H1 (cell line): Measurements from ENCODE around the gene CHP2. TPM values are rescaled to one million over a fixed set of nuclear protein-coding genes. Genes with fewer than 3 reads are reported as not detected.

Source experiments
- CTCF ChIA-PET: fragments of 300-600 bp; sonication (Branson Sonifier 250); formaldehyde crosslinking; loops from one replicate; lab custom pipeline; 2021; ENCODE audit not compliant: partially characterized antibody; lab: Charles Lee
- POLR2A ChIA-PET: fragments of 300-600 bp; sonication (Branson Sonifier 250); formaldehyde crosslinking; loops from one replicate; lab custom pipeline; 2021; ENCODE audit warnings: inconsistent platforms; ENCODE audit not compliant: partially characterized antibody; lab: Charles Lee
- DNase-seq, 2 experiments: peaks; one replicate each; pipeline versions ENCODE4 v3.0.0 to v3.0.0-alpha.2; 2010 to 2022; ENCODE audit warnings: low spot score in 2 of 2, low read depth in 1 of 2, mixed read lengths in 1 of 2
- FAIRE-seq: peaks from 2 replicates; lab custom pipeline; 2011; peaks lifted over from hg19 to GRCh38; lab: Jason Lieb, UNC
- H2AFZ ChIP-seq: 2 replicates; pipeline ENCODE4 v1.8.1; 2012; ENCODE audit warnings: low read length, inconsistent platforms
- H2AK5ac ChIP-seq: 2 replicates; pipeline ENCODE4 v1.6.1; 2013; ENCODE audit warnings: low read depth, low read length
- H2BK120ac ChIP-seq: replicated peaks from 2 replicates; pipeline ENCODE3; 2013; ENCODE audit warnings: low read depth, low read length, inconsistent platforms
- H2BK12ac ChIP-seq: 2 replicates; pipeline ENCODE4 v1.6.1; 2013; ENCODE audit warnings: low read depth, low read length
- H2BK15ac ChIP-seq: 2 replicates; pipeline ENCODE4 v1.6.1; 2013; ENCODE audit warnings: low read length
- H2BK20ac ChIP-seq: 2 replicates; pipeline ENCODE4 v1.6.1; 2013; ENCODE audit warnings: low read length
- H2BK5ac ChIP-seq: 2 replicates; pipeline ENCODE4 v1.6.1; 2013; ENCODE audit warnings: low read depth, low read length
- H3K14ac ChIP-seq: 2 replicates; pipeline ENCODE4 v1.6.1; 2013; ENCODE audit warnings: inconsistent platforms; ENCODE audit not compliant: insufficient read length
- H3K18ac ChIP-seq: 2 replicates; pipeline ENCODE4 v1.6.1; 2013; ENCODE audit warnings: low read length; ENCODE audit errors: extremely low read depth
- H3K23ac ChIP-seq: 2 replicates; pipeline ENCODE4 v1.6.1; 2013; ENCODE audit warnings: inconsistent platforms; ENCODE audit not compliant: insufficient read length
- H3K23me2 ChIP-seq: 2 replicates; pipeline ENCODE4 v1.6.1; 2013; ENCODE audit warnings: low read depth, low read length
- H3K27ac ChIP-seq: 2 replicates; pipeline ENCODE4 v1.6.1; 2011; ENCODE audit warnings: low read depth, low read length, inconsistent platforms
- H3K27me3 ChIP-seq, 4 experiments: replicated peaks in 1 of 4; 1 replicate in 1 of 4; 2 replicates in 3 of 4; pipeline versions ENCODE4 v1.6.1 to v1.8.1; 2011 to 2013; ENCODE audit warnings: low read length in 3 of 4, mild to moderate bottlenecking in 3 of 4, inconsistent platforms in 2 of 4, mixed read lengths in 2 of 4, moderate library complexity in 1 of 4; ENCODE audit not compliant: control insufficient read depth in 3 of 4, insufficient read depth in 3 of 4; ENCODE audit errors: extremely low read depth in 1 of 4
- H3K36me3 ChIP-seq, 4 experiments: 2 replicates each; pipeline versions ENCODE4 v1.6.1 to v1.8.1; 2011 to 2013; ENCODE audit warnings: mild to moderate bottlenecking in 4 of 4, low read length in 3 of 4, moderate library complexity in 2 of 4, control low read depth in 1 of 4, inconsistent platforms in 1 of 4; ENCODE audit not compliant: insufficient read depth in 4 of 4, control insufficient read depth in 2 of 4
- H3K4ac ChIP-seq: replicated peaks from 2 replicates; pipeline ENCODE3; 2013; ENCODE audit warnings: low read length, low read depth, mixed read lengths, inconsistent platforms; ENCODE audit not compliant: insufficient read length
- H3K4me1 ChIP-seq, 4 experiments: replicated peaks in 1 of 4; 1 replicate in 1 of 4; 2 replicates in 3 of 4; pipeline versions ENCODE4 v1.6.1 to v1.8.1; 2011 to 2013; ENCODE audit warnings: low read length in 3 of 4, inconsistent platforms in 2 of 4, mixed read lengths in 1 of 4; ENCODE audit not compliant: insufficient read depth in 4 of 4, control insufficient read depth in 3 of 4
- H3K4me2 ChIP-seq, 2 experiments: 2 replicates each; pipeline versions ENCODE4 v1.6.1 to v1.8.1; 2011 to 2013; ENCODE audit warnings: low read depth in 2 of 2, low read length in 2 of 2, control low read depth in 1 of 2, inconsistent platforms in 1 of 2, mild to moderate bottlenecking in 1 of 2; ENCODE audit not compliant: insufficient read depth in 1 of 2
- H3K4me3 ChIP-seq, 4 experiments: fragments of 200-600, 300-600 bp in 1 of 4; sonication (generic), shearing (Covaris generic), sonication (Bioruptor Twin) in 1 of 4; 2 replicates each; pipeline versions ENCODE4 v1.5.1 to v1.8.1; 2011 to 2016; ENCODE audit warnings: low read length in 4 of 4, low read depth in 3 of 4, control low read depth in 2 of 4, inconsistent platforms in 2 of 4, mild to moderate bottlenecking in 2 of 4, mixed read lengths in 1 of 4, moderate library complexity in 1 of 4; ENCODE audit not compliant: insufficient read depth in 2 of 4; ENCODE audit errors: extremely low read depth in 1 of 4
- H3K56ac ChIP-seq: replicated peaks from 2 replicates; pipeline ENCODE3; 2013; ENCODE audit warnings: low read depth, mild to moderate bottlenecking, mixed read lengths, low read length, inconsistent platforms; ENCODE audit not compliant: insufficient read length
- H3K79me1 ChIP-seq: 2 replicates; pipeline ENCODE4 v1.6.1; 2013; ENCODE audit warnings: low read depth, low read length, control low read depth
- H3K79me2 ChIP-seq, 2 experiments: 2 replicates each; pipeline versions ENCODE4 v1.6.1 to v1.8.1; 2012 to 2013; ENCODE audit warnings: low read length in 2 of 2, mild to moderate bottlenecking in 2 of 2, inconsistent platforms in 1 of 2; ENCODE audit not compliant: insufficient read depth in 2 of 2, control insufficient read depth in 1 of 2
- H3K9ac ChIP-seq, 4 experiments: replicated peaks in 1 of 4; 1 replicate in 1 of 4; 2 replicates in 3 of 4; pipeline versions ENCODE4 v1.6.1 to v1.8.1; 2011 to 2013; ENCODE audit warnings: low read depth in 3 of 4, low read length in 3 of 4, control low read depth in 2 of 4, mild to moderate bottlenecking in 2 of 4, moderate library complexity in 2 of 4, inconsistent platforms in 1 of 4; ENCODE audit errors: extremely low read depth in 1 of 4
- H3K9me3 ChIP-seq, 2 experiments: 2 replicates each; pipeline versions ENCODE4 v1.6.1 to v1.8.1; 2012 to 2013; ENCODE audit warnings: mild to moderate bottlenecking in 2 of 2, moderate library complexity in 2 of 2, control low read depth in 1 of 2, inconsistent platforms in 1 of 2, low read depth in 1 of 2, low read length in 1 of 2, mixed read lengths in 1 of 2; ENCODE audit not compliant: insufficient read depth in 2 of 2
- H4K20me1 ChIP-seq, 2 experiments: replicated peaks in 1 of 2; 2 replicates each; pipeline versions ENCODE3 to v1.8.1; 2011 to 2013; ENCODE audit warnings: inconsistent platforms in 2 of 2, low read length in 2 of 2, mild to moderate bottlenecking in 1 of 2; ENCODE audit not compliant: insufficient read depth in 2 of 2, control insufficient read depth in 1 of 2
- H4K5ac ChIP-seq: 2 replicates; pipeline ENCODE4 v1.6.1; 2013; ENCODE audit warnings: low read length, low read depth, mixed read lengths, inconsistent platforms; ENCODE audit not compliant: insufficient read length
- H4K8ac ChIP-seq: 2 replicates; pipeline ENCODE4 v1.8.0; 2013; ENCODE audit warnings: mild to moderate bottlenecking, moderate library complexity, low read length, inconsistent platforms; ENCODE audit not compliant: insufficient read depth; ENCODE audit errors: extremely low read depth
- H4K91ac ChIP-seq: replicated peaks from 2 replicates; pipeline ENCODE3; 2013; ENCODE audit warnings: low read length, mixed read lengths, inconsistent platforms; ENCODE audit not compliant: insufficient read length
- ASH2L ChIP-seq: fragments of 200-600, 300-600 bp; sonication (generic); IDR thresholded peaks from one replicate; pipeline ENCODE4 v1.7.1; 2017; ENCODE audit warnings: low read length
- CBX8 ChIP-seq: fragments of 300-800, 300-1000 bp; sonication (generic); IDR thresholded peaks from 2 replicates; pipeline ENCODE4 v1.7.1; 2016; ENCODE audit warnings: low read depth, low read length, borderline replicate concordance
- CHD1 ChIP-seq: IDR thresholded peaks from 2 replicates; pipeline ENCODE4 v1.6.1; 2012; ENCODE audit warnings: low read depth, low read length, improper control_type of control experiment
- EGR1 ChIP-seq: IDR thresholded peaks from 2 replicates; pipeline ENCODE4 v1.6.1; 2011; ENCODE audit warnings: low read depth, low read length, borderline replicate concordance
- HDAC6 ChIP-seq: IDR thresholded peaks from one replicate; pipeline ENCODE4 v1.7.1; 2012; ENCODE audit warnings: low read depth, mild to moderate bottlenecking, inconsistent platforms, low read length, moderate library complexity
- KDM5A ChIP-seq: fragments of 200-600 bp; IDR thresholded peaks from 2 replicates; pipeline ENCODE4 v1.7.1; 2012; ENCODE audit warnings: mild to moderate bottlenecking, low read length, inconsistent platforms, mixed read lengths
- NRF1 ChIP-seq: IDR thresholded peaks from 2 replicates; pipeline ENCODE4 v1.6.1; 2011; ENCODE audit warnings: mild to moderate bottlenecking, low read depth, low read length, improper control_type of control experiment
- PHF8 ChIP-seq: fragments of 200-600 bp; sonication (generic); conservative IDR thresholded peaks from 2 replicates; pipeline ENCODE4 v1.7.1; 2012; ENCODE audit warnings: low read depth, mild to moderate bottlenecking, inconsistent platforms, low read length, moderate library complexity
- POLR2A ChIP-seq, 2 experiments: IDR thresholded peaks; 1 replicate in 1 of 2; 2 replicates in 1 of 2; pipeline ENCODE4 v1.6.1; 2011; ENCODE audit warnings: low read depth in 2 of 2, low read length in 2 of 2, mild to moderate bottlenecking in 2 of 2; ENCODE audit errors: control extremely low read depth in 1 of 2
- TCF12 ChIP-seq: IDR thresholded peaks from 2 replicates; pipeline ENCODE4 v1.6.1; 2011; ENCODE audit warnings: low read depth, mild to moderate bottlenecking, low read length
- TEAD4 ChIP-seq: IDR thresholded peaks from 2 replicates; pipeline ENCODE4 v1.6.1; 2012; ENCODE audit warnings: low read depth, low read length, inconsistent platforms, mixed read lengths
- WGBS, 2 experiments: shearing (Covaris generic) in 1 of 2; methylation state at CpG; one replicate each; pipeline versions ENCODE4 v1.1.6 to v1.1.7; 2013 to 2015; ENCODE audit warnings: low lambda C conversion rate in 2 of 2, mixed read lengths in 2 of 2, inconsistent platforms in 1 of 2, low coverage in 1 of 2, missing lambda C conversion rate in 1 of 2; ENCODE audit not compliant: insufficient replicate concordance in 2 of 2, insufficient coverage in 1 of 2, insufficient read length in 1 of 2; ENCODE audit errors: extremely low coverage in 1 of 2, missing lambda C conversion rate in 1 of 2; 5-methylcytosine and 5-hydroxymethylcytosine counted together
- polyA plus RNA-seq, 7 experiments: library from polyadenylated mRNA; depleted of rRNA in 3 of 7; stranded (reverse) in 5 of 7; unstranded in 2 of 7; fragments of >200 nt in 5 of 7; fragments of 200-250 nt in 2 of 7; gene quantifications; 1 replicate in 5 of 7; 2 replicates in 1 of 7; 4 replicates in 1 of 7; pipeline versions ENCODE4 v1.2.1 to v1.2.3, GENCODE V29; 2011 to 2013; ENCODE audit warnings: missing spikeins in 2 of 7, mixed read lengths in 2 of 7
- total RNA-seq: library from RNA; stranded (reverse); fragmentation: NEBNext Ultra II Directional; extraction: Animal tissue kit (Norgen Biotek cat#: 25700); gene quantifications from 2 replicates; pipeline ENCODE4 v1.2.1, GENCODE V29; 2021

Gene CHP2
- total and polyA plus RNA-seq, 2 of the 8 experiments (the other 6 are each of a cell fraction or from before 2014, with no cell fraction given) = 1.3 to 1.6 TPM

GRCh38 chr16:23705517-23705902 lies 49.3 kb upstream of the CHP2 start:
- H4K5ac ChIP-seq = no peak overlapping the region
- no peak overlapping the region for H3K4me3 ChIP-seq
- H4K91ac ChIP-seq = no peak overlapping the region
- 100% methylated on average over 2 of the region's 2 CpGs; no CpG with 5 or more reads in 1 of the 2 experiments for WGBS, 2 experiments
- H3K14ac ChIP-seq = no peak overlapping the region
- H3K23me2 ChIP-seq = no peaks in the 10 kb centered on the region
- peaks cover 8% of the 10 kb centered on the region in 2 experiments; a peak in 2 of 4 replicates for H3K9me3 ChIP-seq
- H3K23ac ChIP-seq = no peak overlapping the region
- H3K79me1 ChIP-seq = no peaks in the 10 kb centered on the region
- H3K79me2 ChIP-seq = no peaks in the 10 kb centered on the region
- no peaks in the 10 kb centered on the region for H4K20me1 ChIP-seq
- H3K18ac ChIP-seq = no peak overlapping the region
- H3K9ac ChIP-seq = no peak overlapping the region
- no peaks in the 10 kb centered on the region for H3K27me3 ChIP-seq
- H3K56ac ChIP-seq = no peak overlapping the region
- no peak overlapping the region for H3K4ac ChIP-seq
- no peak overlapping the region for H2BK12ac ChIP-seq
- no peak overlapping the region for H2BK5ac ChIP-seq
- no peak overlapping the region for H2AFZ ChIP-seq
- no peak overlapping the region for H3K4me2 ChIP-seq
- no peak overlapping the region for H2BK15ac ChIP-seq
- no peak overlapping the region for H3K27ac ChIP-seq
- FAIRE-seq (no peak), DNase-seq (no peak)
- no peaks in the 10 kb centered on the region for H3K36me3 ChIP-seq
- H2BK20ac ChIP-seq = no peak overlapping the region
- H4K8ac ChIP-seq = no peak overlapping the region
- POLR2A ChIA-PET = interaction anchor here (1.1 kb wide), 1 partner anchor 27 kb away, joined by 3 read pairs; the partner anchor contains the start of gene PLK1
- peaks cover 0 to 5% (median 3%) of the 10 kb centered on the region in 4 experiments; a peak in 5 of 7 replicates for H3K4me1 ChIP-seq
- H2AK5ac ChIP-seq = no peak overlapping the region
- CTCF ChIA-PET = no interaction called here
- H2BK120ac ChIP-seq = no peak overlapping the region
- TF ChIP-seq CHD1 = no peak
- TF ChIP-seq HDAC6 = no peak
- no peak for TF ChIP-seq PHF8
- TF ChIP-seq EGR1 = no peak
- TF ChIP-seq TEAD4 = no peak
- TF ChIP-seq TCF12 = no peak
- no peak for TF ChIP-seq POLR2A (IDR thresholded peaks at IDR 0.05; ENCODE audit: control extremely low read depth in 1 of 2, low read depth in 2 of 2, low read length in 2 of 2)
- no peak for TF ChIP-seq NRF1
- no peak for TF ChIP-seq CBX8
- no peak for TF ChIP-seq ASH2L
- no peak for TF ChIP-seq KDM5A
